NCI-H2196 treated with DMSO at 0.1 percent for 48 hours (cell line): ENCODE measurements around the gene ERAP2.

Source experiments
- DNase-seq: peaks from one replicate; lab custom pipeline; 2025; ENCODE audit not compliant: unreplicated experiment; lab: John Stamatoyannopoulos, UW

Gene ERAP2

GRCh38 chr5:96893342-96893741 lies 17.0 kb downstream of the ERAP2 start:
- no peak for DNase-seq

GRCh38 chr5:96896276-96896675 lies 20.0 kb downstream of the ERAP2 start:
- DNase-seq: no peak

DNA sequence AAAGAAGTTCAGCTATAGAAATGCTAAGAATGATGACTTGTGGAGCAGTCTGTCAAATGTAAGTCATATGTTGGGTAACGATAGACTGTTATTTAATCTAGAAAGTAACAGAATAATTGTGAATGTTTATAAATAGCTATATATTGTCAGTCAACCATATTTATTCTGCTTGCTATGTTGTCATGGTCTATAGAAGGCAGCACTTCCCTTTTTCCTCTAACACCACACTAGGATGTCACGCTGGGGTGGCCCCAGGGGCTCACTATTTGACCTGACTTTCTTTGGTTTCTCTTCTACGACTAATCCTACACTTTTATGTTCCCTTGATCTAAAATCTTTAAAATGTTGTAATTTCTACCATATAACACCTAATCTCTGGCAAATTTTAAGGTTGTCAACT lies 20.5 kb downstream of the ERAP2 start:
- no peak for DNase-seq

- DNase-seq: no peak
Measured at GRCh38 chr5:96901384-96901783, 25.1 kb downstream of the ERAP2 start.

DNA sequence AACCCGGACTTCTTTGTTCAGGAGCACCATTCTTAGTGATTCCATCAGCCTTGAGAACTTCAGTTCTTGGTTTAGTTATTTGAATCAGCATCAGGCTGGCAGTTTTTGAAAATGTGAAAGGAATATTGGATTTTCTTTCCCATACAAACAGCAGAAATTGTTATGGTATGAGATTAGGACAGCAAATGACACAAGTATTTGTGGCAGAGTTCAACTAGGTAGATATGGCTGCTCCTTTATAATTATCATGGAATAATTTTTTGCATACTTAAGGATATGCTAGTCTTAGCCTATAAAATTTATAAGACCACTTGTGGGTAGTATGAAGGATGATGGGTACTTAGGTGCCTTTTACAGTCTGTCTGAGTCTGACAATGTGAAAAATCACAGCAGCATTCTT lies 25.5 kb downstream of the ERAP2 start:
- DNase-seq: no peak

GRCh38 chr5:96902876-96903275 lies 26.6 kb downstream of the ERAP2 start:
- no peak for DNase-seq

- no peak for DNase-seq
Measured at GRCh38 chr5:96903300-96903699, 27.0 kb downstream of the ERAP2 start.

GRCh38 chr5:96904054-96904931 lies 28.0 kb downstream of the ERAP2 start:
- no peak for DNase-seq

DNA sequence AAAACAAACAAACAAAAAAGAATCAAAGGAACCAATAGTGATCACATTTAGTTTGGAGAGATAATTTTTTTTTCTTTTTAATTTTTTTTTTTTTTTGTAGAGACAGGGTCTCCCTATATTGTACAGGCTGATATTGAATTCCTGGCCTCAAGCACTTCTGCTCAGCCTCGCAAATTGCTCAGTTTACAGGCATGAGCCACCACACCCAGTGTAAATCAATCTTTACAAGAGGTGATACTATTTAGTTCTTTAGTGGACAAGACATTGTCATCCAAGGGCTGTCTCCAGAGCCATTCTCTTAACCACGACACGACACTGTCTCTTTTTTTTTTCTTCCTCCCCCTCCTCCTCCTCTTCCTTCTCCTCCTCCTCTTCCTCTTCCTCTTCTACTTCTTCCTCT lies 29.6 kb downstream of the ERAP2 start:
- DNase-seq: no peak

- no peak for DNase-seq
Measured at GRCh38 chr5:96909003-96909402, 32.7 kb downstream of the ERAP2 start.

DNA sequence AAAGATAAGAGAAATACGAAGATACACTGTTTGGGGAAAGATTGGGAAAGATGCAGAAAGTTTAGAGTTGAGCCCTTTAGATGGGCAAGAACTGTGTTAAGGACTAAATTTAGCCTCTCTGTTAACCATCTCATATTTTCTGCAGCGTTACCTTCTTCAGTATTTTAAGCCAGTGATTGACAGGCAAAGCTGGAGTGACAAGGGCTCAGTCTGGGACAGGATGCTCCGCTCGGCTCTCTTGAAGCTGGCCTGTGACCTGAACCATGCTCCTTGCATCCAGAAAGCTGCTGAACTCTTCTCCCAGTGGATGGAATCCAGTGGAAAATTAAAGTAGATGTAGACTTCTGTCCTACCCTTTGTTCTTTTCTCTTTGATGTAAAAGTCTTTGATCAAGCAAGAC lies 33.1 kb downstream of the ERAP2 start:
- DNase-seq: no peak

- no peak for DNase-seq
Measured at GRCh38 chr5:96911139-96911538, 34.8 kb downstream of the ERAP2 start.

DNA sequence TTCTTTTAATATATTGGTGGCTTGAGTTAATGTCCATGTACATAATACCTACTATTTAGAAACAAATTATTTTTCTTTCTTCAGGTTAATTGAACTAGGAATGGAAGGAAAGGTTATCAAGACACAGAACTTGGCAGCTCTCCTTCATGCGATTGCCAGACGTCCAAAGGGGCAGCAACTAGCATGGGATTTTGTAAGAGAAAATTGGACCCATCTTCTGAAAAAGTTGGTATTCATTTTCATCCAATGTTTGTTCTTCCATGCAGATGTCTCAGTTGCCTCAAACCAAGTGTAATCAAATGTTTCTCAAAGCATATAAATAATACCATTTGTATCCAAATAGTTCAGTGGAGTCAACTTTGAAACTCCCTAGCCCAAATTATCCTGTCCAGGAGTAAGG lies 36.9 kb downstream of the ERAP2 start:
- no peak for DNase-seq

DNA sequence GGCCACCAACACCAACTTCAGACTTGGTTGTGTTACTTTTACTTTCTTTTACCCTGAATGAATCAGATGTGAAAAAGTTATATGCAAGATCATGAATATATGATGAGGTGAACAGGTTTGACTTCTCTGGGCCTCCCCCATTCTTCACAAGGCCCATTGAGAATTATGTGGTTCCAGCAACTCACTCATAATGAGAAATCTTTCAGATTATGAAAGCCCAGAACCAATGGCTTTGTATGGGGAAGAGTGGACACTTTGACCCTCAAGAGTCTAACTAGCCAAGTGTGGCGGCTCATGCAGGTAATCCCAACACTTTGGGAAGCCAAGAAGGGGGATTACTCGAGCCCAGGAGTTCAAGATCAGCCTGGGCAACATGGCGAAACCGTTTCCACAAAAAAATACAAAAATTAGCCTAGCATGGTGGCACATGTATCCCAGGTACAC lies 43.5 kb downstream of the ERAP2 start:
- DNase-seq: no peak

DNA sequence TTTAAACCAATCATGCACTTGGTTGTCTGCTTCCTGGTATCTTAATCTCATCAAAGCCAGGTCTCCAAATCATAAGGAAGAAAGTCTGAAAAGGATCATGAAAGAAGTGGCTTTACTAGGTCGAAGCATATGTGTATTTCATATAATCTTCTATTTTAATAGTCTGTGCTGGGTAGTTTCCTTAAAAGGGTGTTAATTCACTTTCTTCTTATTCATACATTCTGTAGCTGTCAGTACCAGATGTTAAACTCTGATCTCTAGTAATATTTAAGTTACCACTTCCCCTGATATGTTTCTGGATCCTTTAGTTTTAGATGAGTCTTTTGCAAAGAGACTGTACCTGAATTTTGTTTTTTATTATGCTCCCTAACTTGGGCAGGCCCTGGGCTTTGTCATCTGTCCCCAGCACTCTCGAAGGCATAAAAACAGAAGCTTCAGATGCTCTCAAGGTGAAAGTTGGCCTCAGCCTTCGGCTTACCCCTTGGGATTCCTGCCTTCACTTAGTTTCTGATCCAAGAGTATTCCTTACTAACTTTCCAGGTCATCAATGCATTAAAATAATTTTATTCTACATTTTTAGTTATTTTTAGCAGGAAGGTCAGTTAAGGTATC lies 44.5 kb downstream of the ERAP2 start:
- no peak for DNase-seq

DNA sequence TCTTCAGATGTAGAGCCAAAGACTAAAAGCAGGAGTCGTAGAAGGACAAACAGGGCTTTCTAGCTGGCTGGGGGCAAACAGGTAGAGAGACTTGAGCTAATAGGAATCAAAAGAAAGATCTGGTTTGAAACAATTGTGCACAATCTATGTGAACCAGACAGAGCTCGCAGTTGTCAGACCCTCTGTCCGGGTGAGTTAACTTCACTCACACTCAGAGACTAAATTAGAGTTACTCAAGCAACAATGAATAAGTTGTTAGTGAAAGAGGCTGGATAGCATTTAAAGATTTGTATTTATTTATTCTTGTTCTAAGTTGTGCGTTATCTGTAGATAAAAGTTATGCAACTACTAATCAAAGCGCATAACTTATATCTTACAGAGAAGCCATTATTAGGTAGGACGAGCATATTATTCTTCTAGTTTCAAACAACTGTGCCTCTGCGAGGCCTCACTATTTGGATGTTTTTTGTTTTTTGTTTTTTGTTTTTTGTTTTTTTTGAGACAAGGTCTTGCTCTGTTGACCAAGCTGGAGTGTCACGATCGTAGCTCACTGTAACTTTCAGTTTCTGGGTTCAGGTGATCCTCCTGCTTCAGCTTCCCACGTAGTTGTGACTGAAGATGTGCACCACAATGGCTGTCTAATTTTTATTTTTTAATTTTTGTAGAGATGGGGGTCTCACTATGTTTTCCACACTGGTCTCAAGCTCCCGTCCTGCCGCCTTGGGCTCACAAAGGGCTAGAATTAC lies 46.4 kb downstream of the ERAP2 start:
- no peak for DNase-seq

DNA sequence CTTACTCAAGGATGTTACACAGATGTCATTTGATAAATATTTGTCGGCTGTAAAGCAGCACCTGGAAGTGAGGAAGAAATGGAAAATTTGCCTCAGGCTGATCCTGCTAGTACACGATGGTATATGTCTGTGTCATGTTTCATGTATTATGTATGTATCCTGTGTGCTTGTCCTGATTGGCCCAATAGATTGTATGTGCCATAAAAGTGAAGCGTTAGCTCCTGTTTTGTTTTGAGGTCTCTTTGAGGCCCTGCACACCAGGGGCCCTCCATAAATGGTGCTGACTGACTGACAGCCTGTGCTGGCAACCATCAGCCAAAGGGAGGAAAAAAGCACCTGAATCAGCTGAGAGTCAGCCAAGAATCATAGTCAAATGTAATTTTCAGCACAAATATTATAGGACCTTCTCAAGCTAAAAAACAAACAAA lies 47.7 kb downstream of the ERAP2 start:
- no peak for DNase-seq

DNA sequence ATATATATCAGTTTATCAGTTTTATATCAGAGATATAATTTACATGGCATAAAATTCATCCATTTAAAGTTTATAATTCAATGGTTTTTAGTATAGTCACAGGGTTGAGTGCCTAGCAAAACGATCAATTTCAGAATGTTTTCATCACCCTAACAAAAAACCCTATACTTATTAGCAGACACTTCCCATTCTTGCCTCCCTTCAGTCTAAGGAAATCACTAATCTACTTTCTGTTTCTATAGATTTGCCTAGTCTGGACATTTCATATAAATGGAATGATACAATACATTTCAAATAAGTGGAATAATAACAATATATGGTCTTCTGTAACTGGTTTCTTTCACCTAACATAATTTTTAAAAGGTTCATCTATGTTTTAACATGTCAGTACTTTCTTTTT lies 50.0 kb downstream of the ERAP2 start:
- no peak for DNase-seq

GRCh38 chr5:96927008-96927407 lies 50.7 kb downstream of the ERAP2 start:
- DNase-seq: no peak

DNA sequence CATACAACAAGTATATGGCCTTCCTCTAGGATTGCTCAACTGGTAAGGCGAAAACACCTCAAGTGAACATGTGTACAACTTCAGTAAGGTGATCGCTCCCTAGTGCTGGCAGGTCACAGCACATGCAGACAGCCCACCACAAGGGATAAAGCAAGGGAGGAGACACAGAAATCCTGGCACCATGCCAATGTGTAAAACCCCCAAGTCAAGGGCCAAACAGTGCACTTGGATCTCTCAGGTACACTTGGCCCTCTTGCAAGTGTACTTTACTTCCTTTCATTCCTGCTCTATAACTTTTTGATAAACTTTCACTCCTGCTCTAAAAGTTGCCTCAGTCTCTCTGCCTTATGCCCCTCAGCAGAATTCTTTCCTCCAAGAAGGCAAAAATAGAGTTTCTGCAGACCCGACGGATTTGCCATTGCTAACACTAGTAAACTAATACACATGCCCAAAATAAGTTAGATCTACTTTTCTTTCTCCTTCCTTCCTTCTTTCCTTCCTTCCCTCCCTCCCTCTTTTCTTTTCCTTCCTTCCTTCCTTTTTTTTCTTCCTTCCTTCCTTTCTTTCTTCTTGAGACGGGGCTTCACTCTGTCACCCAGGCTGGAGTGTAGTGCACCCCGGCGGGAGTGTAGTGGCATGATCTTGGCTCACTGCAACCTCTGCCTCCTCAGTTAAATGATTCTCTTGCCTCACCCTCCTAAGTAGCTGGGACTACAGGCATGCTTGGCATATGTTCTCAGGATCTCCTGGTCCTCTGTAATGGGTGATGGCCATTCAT lies 52.8 kb downstream of the ERAP2 start:
- no peak for DNase-seq

DNA sequence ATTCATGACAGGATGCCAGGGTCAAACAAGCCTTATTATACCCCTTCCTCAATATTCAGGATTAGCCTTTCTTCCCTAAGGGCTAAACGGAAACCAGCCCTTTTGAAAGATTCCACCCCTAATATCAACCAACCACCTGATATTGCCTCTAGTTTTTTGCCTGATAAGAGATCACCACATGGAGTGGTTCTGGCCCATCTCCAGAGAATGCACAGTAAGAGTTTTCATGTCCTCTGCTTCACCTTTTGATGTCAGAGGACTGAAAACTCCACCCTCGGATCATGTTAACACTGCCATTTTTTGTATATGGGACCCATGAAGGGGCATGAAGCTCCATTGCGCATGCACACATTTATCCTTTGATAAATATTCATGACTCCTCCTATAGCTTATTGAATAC lies 53.8 kb downstream of the ERAP2 start:
- no peak for DNase-seq
